AG09309 (cell line): ENCODE results near the gene DAB2IP.
"Not testable (repeated sequence)": the region's sequence is repeated elsewhere in the genome, so short reads cannot be mapped to it uniquely, and the experiment has no call there.

ENCODE experiments used
- DNase-seq: peaks from one replicate; pipeline ENCODE4 v3.0.0-alpha.2; 2010; ENCODE audit warnings: low read depth
- H3K4me3 ChIP-seq: 2 replicates; pipeline ENCODE4 v1.5.1; 2011; ENCODE audit warnings: mild to moderate bottlenecking, low read depth, low read length, moderate library complexity; ENCODE audit not compliant: control insufficient read depth
- CTCF ChIP-seq: IDR thresholded peaks from 2 replicates; pipeline ENCODE4 v1.5.1; 2011; ENCODE audit warnings: mild to moderate bottlenecking, low read depth, low read length, inconsistent platforms; ENCODE audit not compliant: insufficient read depth, control insufficient read depth; ENCODE audit errors: missing control alignments

The DAB2IP gene

GRCh38 chr9:121643473-121643872 lies 8.0 kb upstream of the DAB2IP start:
- DNase-seq = no peak
- no peak for TF ChIP-seq CTCF
- no peak overlapping the region for H3K4me3 ChIP-seq

GRCh38 chr9:121644040-121644439 lies 7.4 kb upstream of the DAB2IP start:
- not testable (repeated sequence) for H3K4me3 ChIP-seq, DNase-seq

GRCh38 chr9:121645003-121645402 lies 6.4 kb upstream of the DAB2IP start:
- no peak for DNase-seq
- TF ChIP-seq CTCF = no peak
- H3K4me3 ChIP-seq = no peak overlapping the region

- no peak for TF ChIP-seq CTCF
- no peak for DNase-seq
- H3K4me3 ChIP-seq = no peak overlapping the region
Observed at GRCh38 chr9:121645853-121646807, 5.3 kb upstream of the DAB2IP start.

GRCh38 chr9:121646992-121647391 lies 4.4 kb upstream of the DAB2IP start:
- no peak for DNase-seq
- no peak overlapping the region for H3K4me3 ChIP-seq
- no peak for TF ChIP-seq CTCF

- TF ChIP-seq CTCF = no peak
- DNase-seq = no peak
- H3K4me3 ChIP-seq = no peak overlapping the region
Observed at GRCh38 chr9:121648172-121648571, 3.3 kb upstream of the DAB2IP start.

GRCh38 chr9:121648799-121649198 lies 2.6 kb upstream of the DAB2IP start:
- DNase-seq = no peak
- H3K4me3 ChIP-seq = no peak overlapping the region
- TF ChIP-seq CTCF = no peak
